Psoas muscle (tissue), 8 donors: ENCODE data around the gene SCGN. TPM values are rescaled to one million over a fixed set of nuclear protein-coding genes. Genes with fewer than 3 reads are reported as not detected.
"Not testable (repeated sequence)": the region's sequence is repeated elsewhere in the genome, so short reads cannot be mapped to it uniquely, and the experiment has no call there.

ENCODE experiments used
- ATAC-seq, 4 donors: fragments of 200-7000 bp; cut with Tn5 transposase; one replicate each; pipeline ENCODE4 v1.9.1; 2020; ENCODE audit warnings: moderate library complexity in 3 of 4, mild to moderate bottlenecking in 2 of 4
- DNase-seq, 2 donors: peaks; one replicate each; pipeline ENCODE4 v3.0.0-alpha.2; 2020
- H3K27ac ChIP-seq: fragments of 200-600 bp; one replicate; pipeline ENCODE4 v1.8.0; 2022
- H3K27me3 ChIP-seq, 3 donors: fragments of 200-600 bp in 1 of 3; one replicate each; pipeline versions ENCODE4 v1.6.1 to v1.8.0; 2013 to 2022; ENCODE audit warnings: low read length in 2 of 3, mild to moderate bottlenecking in 2 of 3, moderate library complexity in 1 of 3; ENCODE audit not compliant: insufficient read depth in 3 of 3
- H3K36me3 ChIP-seq, 2 donors: fragments of 200-600 bp in 1 of 2; one replicate each; pipeline versions ENCODE4 v1.6.1 to v1.8.0; 2013 to 2022; ENCODE audit warnings: low read depth in 1 of 2, mild to moderate bottlenecking in 1 of 2, moderate library complexity in 1 of 2; ENCODE audit not compliant: insufficient read depth in 1 of 2
- H3K4me1 ChIP-seq: fragments of 200-600 bp; one replicate; pipeline ENCODE4 v1.8.0; 2022
- H3K4me3 ChIP-seq: fragments of 200-600 bp; one replicate; pipeline ENCODE4 v1.8.0; 2022; ENCODE audit warnings: mild to moderate bottlenecking
- H3K9me3 ChIP-seq: fragments of 200-600 bp; one replicate; pipeline ENCODE4 v1.8.0; 2022
- CTCF ChIP-seq: fragments of 200-600 bp; IDR thresholded peaks from one replicate; pipeline ENCODE4 v1.8.0; 2022; ENCODE audit warnings: antibody characterized with exemption
- WGBS, 3 donors: extraction: QIAGEN DNeasy Blood & Tissue Kit; methylation state at CpG; one replicate each; pipeline versions ENCODE4 v1.1.6 to v1.1.7; 2013; 5-methylcytosine and 5-hydroxymethylcytosine counted together
- intact Hi-C, 2 donors: fragments of 100-400 bp; cut with DNase I; formaldehyde crosslinking; loops; one replicate each; pipeline versions ENCODE4 v1.11.0 to v1.14.2; 2022
- polyA plus RNA-seq, 3 donors: library from polyadenylated mRNA; stranded (reverse); fragments of 200-250 nt; gene quantifications; one replicate each; pipeline ENCODE4 v1.2.3, GENCODE V29; 2013
- total RNA-seq, 4 donors: library from RNA; stranded (reverse); fragmentation: NEBNext Ultra II Directional in 2 of 4; extraction: Animal tissue kit (Norgen Biotek cat#: 25700) in 2 of 4; gene quantifications; one replicate each; pipeline versions ENCODE4 v1.2.1 to v1.2.4, GENCODE V29; 2021 to 2023
- donor health status: healthy with polysubstance abuse.
- donor health status: DM: no; HTN: no; CAD: no; lungs with moderate emphysema.
- donor health status: Bipolar disorder and iron deficiency.
- donor health status: healthy.
- donor health status: DM: yes; HTN: yes; CAD: no.
- donor health status: DM: no; HTN: no; CAD: no.
- donor health status: DM: no; HTN: no; CAD: no.
- donor health status: DM: yes; HTN: yes; CAD: no.

The SCGN gene
- total and polyA plus RNA-seq, 7 donors = not detected

GRCh38 chr6:25747477-25747876 is 95.5 kb downstream of the SCGN start:
- WGBS, 3 donors = 85 to 93% (median 88%) methylated on average over 2 of the region's 2 CpGs
- no peaks in the 10 kb centered on the region for H3K9me3 ChIP-seq
- H3K4me3 ChIP-seq = no peak overlapping the region
- no peaks in the 10 kb centered on the region for H3K36me3 ChIP-seq
- no peak for TF ChIP-seq CTCF
- no peak overlapping the region for H3K27ac ChIP-seq
- H3K4me1 ChIP-seq = no peaks in the 10 kb centered on the region
- no peak for ATAC-seq
- no peak for DNase-seq
- H3K27me3 ChIP-seq = no peaks in the 10 kb centered on the region
- intact Hi-C loops = no loop called here

- intact Hi-C loops = no loop called here
- Histone ChIP-seq H3K4me3 (no peak overlapping the region), H3K36me3 (no peaks in the 10 kb centered on the region), H3K4me1 (no peaks in the 10 kb centered on the region), H3K27me3 (no peaks in the 10 kb centered on the region), H3K9me3 (no peaks in the 10 kb centered on the region), H3K27ac (no peak overlapping the region)
- no peak for TF ChIP-seq CTCF
- ATAC-seq = no peak
- no peak for DNase-seq
Measured at GRCh38 chr6:25748049-25748448, 96.0 kb downstream of the SCGN start.

GRCh38 chr6:25748601-25749517 is 96.8 kb downstream of the SCGN start:
- ATAC-seq, H3K27me3 ChIP-seq, H3K4me3 ChIP-seq, H3K27ac ChIP-seq, intact Hi-C loops, H3K36me3 ChIP-seq, DNase-seq, H3K9me3 ChIP-seq, H3K4me1 ChIP-seq: not testable (repeated sequence)
- 57 to 75% (median 74%) methylated on average over 17 of the region's 17 CpGs for WGBS, 3 donors

GRCh38 chr6:25749837-25750236 is 97.8 kb downstream of the SCGN start:
- ATAC-seq = no peak
- intact Hi-C loops = no loop called here

GRCh38 chr6:25750906-25751305 is 98.9 kb downstream of the SCGN start:
- WGBS, 3 donors = 29 to 42% (median 33%) methylated on average over 3 of the region's 3 CpGs
- no peak for ATAC-seq

More at GRCh38 chr6:25749837-25750236, 97.8 kb downstream of the SCGN start:
- no peaks in the 10 kb centered on the region for H3K27me3 ChIP-seq
- no peak for TF ChIP-seq CTCF
- H3K4me3 ChIP-seq = no peak overlapping the region
- DNase-seq = no peak
- no peaks in the 10 kb centered on the region for H3K4me1 ChIP-seq
- H3K36me3 ChIP-seq = no peaks in the 10 kb centered on the region
- H3K27ac ChIP-seq = no peak overlapping the region
- WGBS, 3 donors = 56 to 88% (median 63%) methylated on average over 2 of the region's 2 CpGs
- H3K9me3 ChIP-seq = no peaks in the 10 kb centered on the region

More at GRCh38 chr6:25750906-25751305, 98.9 kb downstream of the SCGN start:
- H3K27me3 ChIP-seq = no peaks in the 10 kb centered on the region
- no peak overlapping the region for H3K4me3 ChIP-seq
- DNase-seq = no peak
- no peaks in the 10 kb centered on the region for H3K36me3 ChIP-seq
- intact Hi-C loops = no loop called here
- no peak for TF ChIP-seq CTCF
- H3K27ac ChIP-seq = no peak overlapping the region
- no peaks in the 10 kb centered on the region for H3K9me3 ChIP-seq
- H3K4me1 ChIP-seq = no peaks in the 10 kb centered on the region

Other genes starting within 250 kb of the SCGN start
- not detected for gene SLC17A4, start 102.5 kb downstream of the SCGN start, total RNA-seq
- gene SLC17A4, start 102.5 kb downstream of the SCGN start, polyA plus RNA-seq = not detected
- not detected for gene SLC17A1, start 179.8 kb downstream of the SCGN start, total RNA-seq
- not detected for gene SLC17A1, start 179.8 kb downstream of the SCGN start, polyA plus RNA-seq
- not detected for gene SLC17A3, start 222.0 kb downstream of the SCGN start, total RNA-seq
- gene SLC17A3, start 222.0 kb downstream of the SCGN start, polyA plus RNA-seq = not detected